HepG2 (cell line): Measurements from ENCODE around the gene TTLL1. TPM values are rescaled to one million over a fixed set of nuclear protein-coding genes. Genes with fewer than 3 reads are reported as not detected.

ENCODE experiments used
- ATAC-seq: fragments of 200-7000 bp; cut with Tn5 transposase; 3 replicates; pipeline ENCODE4 v1.9.1; 2020; ENCODE audit warnings: mild to moderate bottlenecking, moderate library complexity
- BruUV-seq: library from RNA; stranded (reverse); fragments of 400-500 nt; replicated peaks from 2 replicates; lab custom pipeline; 2021; lab: Mats Ljungman, UMichigan
- CTCF ChIA-PET: fragments of 300-600 bp; formaldehyde crosslinking; extraction: SDS; loops from one replicate; lab custom pipeline; 2021; ENCODE audit warnings: low total read pairs, inconsistent platforms, low intra/inter-chr PET ratio; lab: Yijun Ruan, JAX
- POLR2A ChIA-PET: fragments of 350-600 bp; sonication (Branson Sonifier 250); formaldehyde crosslinking; loops from one replicate; lab custom pipeline; 2020; ENCODE audit warnings: antibody characterized with exemption, inconsistent platforms; lab: Yijun Ruan, JAX
- DNase-seq: peaks from one replicate; pipeline ENCODE4 v3.0.0-alpha.2; 2015; ENCODE audit warnings: low spot score
- FAIRE-seq: peaks from 3 replicates; lab custom pipeline; 2011; peaks lifted over from hg19 to GRCh38; lab: Jason Lieb, UNC
- H2AFZ ChIP-seq: one replicate; pipeline ENCODE4 v1.6.1; 2011; ENCODE audit warnings: low read length, inconsistent platforms
- H3K27ac ChIP-seq: fragments of 300-600 bp; 3 replicates; pipeline ENCODE4 v1.8.0; 2011; ENCODE audit warnings: mixed run types, mild to moderate bottlenecking, mixed read lengths, low read length, inconsistent platforms; ENCODE audit not compliant: insufficient read depth; ENCODE audit errors: extremely low read length
- H3K27me3 ChIP-seq, 2 experiments: fragments of 200-600 bp in 1 of 2; 2 replicates in 1 of 2; 3 replicates in 1 of 2; pipeline versions ENCODE4 v1.6.0 to v1.8.0; 2011; ENCODE audit warnings: low read length in 2 of 2, mild to moderate bottlenecking in 2 of 2, moderate library complexity in 2 of 2, inconsistent platforms in 1 of 2; ENCODE audit not compliant: insufficient read depth in 2 of 2, control insufficient read depth in 1 of 2
- H3K36me3 ChIP-seq, 2 experiments: fragments of 200-600 bp in 1 of 2; replicated peaks in 1 of 2; 2 replicates in 1 of 2; 3 replicates in 1 of 2; pipeline versions ENCODE4 v1.5.1 to v1.8.0; 2011; ENCODE audit warnings: low read length in 2 of 2, inconsistent platforms in 1 of 2; ENCODE audit not compliant: insufficient read depth in 2 of 2, control insufficient read depth in 1 of 2
- H3K4me1 ChIP-seq: 2 replicates; pipeline ENCODE4 v1.5.1; 2012; ENCODE audit warnings: low read length, inconsistent platforms; ENCODE audit not compliant: insufficient read depth
- H3K4me2 ChIP-seq: 2 replicates; pipeline ENCODE4 v1.6.0; 2011; ENCODE audit warnings: low read depth, low read length, inconsistent platforms
- H3K4me3 ChIP-seq, 3 experiments: fragments of 200-600 bp in 1 of 3; sonication (generic), shearing (Covaris generic) in 1 of 3; replicated peaks in 1 of 3; 2 replicates each; pipeline ENCODE4 v1.5.1; 2011 to 2016; ENCODE audit warnings: low read length in 3 of 3, inconsistent platforms in 2 of 3, low read depth in 2 of 3, mild to moderate bottlenecking in 2 of 3, control low read depth in 1 of 3, mixed read lengths in 1 of 3; ENCODE audit not compliant: insufficient read depth in 1 of 3
- H3K79me2 ChIP-seq: one replicate; pipeline ENCODE4 v1.6.1; 2011; ENCODE audit warnings: low read length, inconsistent platforms; ENCODE audit not compliant: insufficient read depth
- H3K9ac ChIP-seq: 2 replicates; pipeline ENCODE4 v1.6.0; 2011; ENCODE audit warnings: mild to moderate bottlenecking, low read depth, low read length, inconsistent platforms; ENCODE audit not compliant: insufficient read depth
- H3K9me3 ChIP-seq: 2 replicates; pipeline ENCODE4 v1.5.1; 2012; ENCODE audit warnings: mild to moderate bottlenecking, low read length
- H4K20me1 ChIP-seq: 2 replicates; pipeline ENCODE4 v1.6.0; 2011; ENCODE audit warnings: inconsistent platforms, mild to moderate bottlenecking, low read length, moderate library complexity; ENCODE audit not compliant: insufficient read depth
- ARNT ChIP-seq: fragments of 450-650 bp; IDR thresholded peaks from 2 replicates; pipeline ENCODE4 v1.6.1; 2017
- ATRX ChIP-seq: sonication (generic); formaldehyde crosslinking; IDR thresholded peaks from 2 replicates; pipeline ENCODE4 v1.4.0; 2020; ENCODE audit warnings: missing genetic modification reagents, borderline replicate concordance
- FOXC1 ChIP-seq: sonication (generic); formaldehyde crosslinking; IDR thresholded peaks from 2 replicates; pipeline ENCODE4 v1.8.0; 2022; ENCODE audit warnings: mild to moderate bottlenecking, missing genetic modification reagents, borderline replicate concordance
- JUN ChIP-seq: sonication (generic); formaldehyde crosslinking; IDR thresholded peaks from 2 replicates; pipeline ENCODE4 v1.4.0; 2020; ENCODE audit warnings: mild to moderate bottlenecking, missing genetic modification reagents
- MAFF ChIP-seq: IDR thresholded peaks from 2 replicates; pipeline ENCODE4 v1.6.1; 2011; ENCODE audit warnings: low read depth, low read length, improper control_type of control experiment
- RAD21 ChIP-seq: fragments of 450-650 bp; formaldehyde crosslinking; IDR thresholded peaks from 2 replicates; pipeline ENCODE4 v1.5.0; 2020; ENCODE audit warnings: mild to moderate bottlenecking
- SNAPC5 ChIP-seq: sonication (generic); formaldehyde crosslinking; IDR thresholded peaks from 2 replicates; pipeline ENCODE4 v1.8.1; 2023; ENCODE audit warnings: mild to moderate bottlenecking, missing genetic modification reagents, borderline replicate concordance
- SRSF4 ChIP-seq: fragments of 200-400 bp; formaldehyde crosslinking; IDR thresholded peaks from one replicate; pipeline ENCODE4 v1.6.1; 2018; ENCODE audit warnings: mild to moderate bottlenecking, low read depth, low read length, moderate library complexity; ENCODE audit not compliant: poor library complexity, severe bottlenecking
- TFAP4 ChIP-seq: sonication (generic); IDR thresholded peaks from 2 replicates; pipeline ENCODE4 v1.6.1; 2016; ENCODE audit warnings: low read depth, borderline replicate concordance
- ZNF12 ChIP-seq: sonication (generic); formaldehyde crosslinking; IDR thresholded peaks from 2 replicates; pipeline ENCODE4 v1.5.0; 2020; ENCODE audit warnings: missing genetic modification reagents
- ZNF124 ChIP-seq: sonication (generic); formaldehyde crosslinking; IDR thresholded peaks from 2 replicates; pipeline ENCODE4 v1.4.0; 2020; ENCODE audit warnings: missing genetic modification reagents
- ZNF24 ChIP-seq: fragments of 450-650 bp; IDR thresholded peaks from 2 replicates; pipeline ENCODE4 v1.6.1; 2017; ENCODE audit warnings: antibody characterized with exemption, mild to moderate bottlenecking
- WGBS: methylation state at CpG from one replicate; pipeline ENCODE4 v1.1.6; 2017; ENCODE audit warnings: low lambda C conversion rate; 5-methylcytosine and 5-hydroxymethylcytosine counted together
- in situ Hi-C: cut with HindIII; loops from 2 replicates; pipeline ENCODE4 v1.10.0; 2017; ENCODE audit warnings: low pct_unique_long_range_greater_than_20kb; ENCODE audit not compliant: extremely low pct_ligation_motif_present
- intact Hi-C: fragments of 100-400 bp; cut with micrococcal nuclease; formaldehyde crosslinking; loops from one replicate; pipeline ENCODE4 v1.10.0; 2022; ENCODE audit not compliant: unreplicated experiment
- polyA plus RNA-seq, 8 experiments: library from polyadenylated mRNA; depleted of rRNA in 3 of 8; stranded (reverse) in 7 of 8; unstranded in 1 of 8; fragments of >200 nt; fragmentation: Illumina TruSeq in 4 of 8; extraction: Trizol in 4 of 8; gene quantifications; 2 replicates each; pipeline versions ENCODE4 v1.2.1 to v1.2.3, GENCODE V29; 2011 to 2016; ENCODE audit warnings: low read depth in 4 of 8, missing spikeins in 1 of 8, mixed read lengths in 1 of 8; ENCODE audit not compliant: insufficient read depth in 1 of 8
- total RNA-seq, 5 experiments: library from RNA; depleted of rRNA; stranded (reverse); fragments of >200 nt; fragmentation: Illumina TruSeq; extraction: Trizol; gene quantifications; 2 replicates each; pipeline ENCODE4 v1.2.3, GENCODE V29; 2016; ENCODE audit warnings: low read depth in 1 of 5
- TF ChIP-seq, protein P1 (sequence below), 2 experiments: IDR thresholded peaks; 2 replicates each; pipeline ENCODE4 v1.6.1; 2011 to 2012; ENCODE audit warnings: low read length in 2 of 2, borderline replicate concordance in 1 of 2, low read depth in 1 of 2, mild to moderate bottlenecking in 1 of 2, moderate library complexity in 1 of 2
- TF ChIP-seq, protein P2 (sequence below): sonication (generic); formaldehyde crosslinking; IDR thresholded peaks from 2 replicates; pipeline ENCODE4 v1.5.1; 2020; ENCODE audit warnings: missing genetic modification reagents, mild to moderate bottlenecking, borderline replicate concordance

Gene TTLL1
- total and polyA plus RNA-seq, 2 of the 13 experiments (the other 11 are each of a cell fraction or from before 2014, with no cell fraction given), result 1.6 to 5.3 TPM

GRCh38 chr22:43134553-43134952, 45.4 kb upstream of the TTLL1 start:
- 100% methylated on average over 1 of the region's 4 CpGs for WGBS
- no peaks in the 10 kb centered on the region for H3K4me1 ChIP-seq
- POLR2A ChIA-PET, result no interaction called here

DNA sequence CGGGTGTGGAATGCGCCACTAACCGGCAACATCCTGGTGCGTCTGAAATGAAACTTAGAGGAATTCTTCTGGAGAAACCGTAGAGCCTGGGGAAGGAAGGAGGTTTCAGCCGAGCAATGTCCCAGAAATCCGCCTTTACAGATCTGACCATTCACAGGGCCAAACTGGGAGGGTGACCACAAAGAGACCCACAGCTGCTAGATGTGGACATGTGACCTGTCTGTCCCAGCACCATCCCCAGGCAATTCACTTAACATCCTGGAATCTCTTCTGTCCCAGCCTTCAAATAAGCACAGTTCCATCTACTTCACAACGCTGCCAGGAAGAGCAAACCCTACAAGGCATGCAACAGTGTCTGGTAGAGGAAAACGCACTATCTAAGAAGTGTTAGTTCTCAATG, 44.2 kb upstream of the TTLL1 start:
- Histone ChIP-seq H3K27ac (no peak overlapping the region), H3K9ac (no peak overlapping the region), H3K4me3 (no peak overlapping the region), H3K4me1 (no peaks in the 10 kb centered on the region), H3K27me3 (no peaks in the 10 kb centered on the region), H2AFZ (no peak overlapping the region), H3K79me2 (no peaks in the 10 kb centered on the region), H3K36me3 (peaks cover 19 to 56% of the 10 kb centered on the region in 2 experiments), H3K9me3 (no peaks in the 10 kb centered on the region), H3K4me2 (no peak overlapping the region), H4K20me1 (0 out of 2 replicates have a peak, but pooled peaks cover 2% of the 10 kb centered on the region)
- ChIA-PET CTCF (no interaction called here), POLR2A (no interaction called here)
- BruUV-seq, result no TSS peak
- ATAC-seq (no peak), FAIRE-seq (no peak), DNase-seq (no peak)
- WGBS, result 87% methylated on average over 9 of the region's 9 CpGs
- in situ Hi-C loops, result no loop called here
- intact Hi-C loops, result no loop called here
- TF ChIP-seq, protein P1, sequence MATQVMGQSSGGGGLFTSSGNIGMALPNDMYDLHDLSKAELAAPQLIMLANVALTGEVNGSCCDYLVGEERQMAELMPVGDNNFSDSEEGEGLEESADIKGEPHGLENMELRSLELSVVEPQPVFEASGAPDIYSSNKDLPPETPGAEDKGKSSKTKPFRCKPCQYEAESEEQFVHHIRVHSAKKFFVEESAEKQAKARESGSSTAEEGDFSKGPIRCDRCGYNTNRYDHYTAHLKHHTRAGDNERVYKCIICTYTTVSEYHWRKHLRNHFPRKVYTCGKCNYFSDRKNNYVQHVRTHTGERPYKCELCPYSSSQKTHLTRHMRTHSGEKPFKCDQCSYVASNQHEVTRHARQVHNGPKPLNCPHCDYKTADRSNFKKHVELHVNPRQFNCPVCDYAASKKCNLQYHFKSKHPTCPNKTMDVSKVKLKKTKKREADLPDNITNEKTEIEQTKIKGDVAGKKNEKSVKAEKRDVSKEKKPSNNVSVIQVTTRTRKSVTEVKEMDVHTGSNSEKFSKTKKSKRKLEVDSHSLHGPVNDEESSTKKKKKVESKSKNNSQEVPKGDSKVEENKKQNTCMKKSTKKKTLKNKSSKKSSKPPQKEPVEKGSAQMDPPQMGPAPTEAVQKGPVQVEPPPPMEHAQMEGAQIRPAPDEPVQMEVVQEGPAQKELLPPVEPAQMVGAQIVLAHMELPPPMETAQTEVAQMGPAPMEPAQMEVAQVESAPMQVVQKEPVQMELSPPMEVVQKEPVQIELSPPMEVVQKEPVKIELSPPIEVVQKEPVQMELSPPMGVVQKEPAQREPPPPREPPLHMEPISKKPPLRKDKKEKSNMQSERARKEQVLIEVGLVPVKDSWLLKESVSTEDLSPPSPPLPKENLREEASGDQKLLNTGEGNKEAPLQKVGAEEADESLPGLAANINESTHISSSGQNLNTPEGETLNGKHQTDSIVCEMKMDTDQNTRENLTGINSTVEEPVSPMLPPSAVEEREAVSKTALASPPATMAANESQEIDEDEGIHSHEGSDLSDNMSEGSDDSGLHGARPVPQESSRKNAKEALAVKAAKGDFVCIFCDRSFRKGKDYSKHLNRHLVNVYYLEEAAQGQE (IDR thresholded peaks at IDR 0.05; ENCODE audit: borderline replicate concordance in 1 of 2, low read depth in 1 of 2, low read length in 2 of 2), result no peak
- TF ChIP-seq RAD21 (CRISPR knock-in tag), result no peak
- TF ChIP-seq SNAPC5, result no peak
- TF ChIP-seq FOXC1 (CRISPR knock-in tag), result no peak
- no peak for TF ChIP-seq ARNT
- no peak for TF ChIP-seq ZNF124 (CRISPR knock-in tag)
- TF ChIP-seq SRSF4, result no peak
- no peak for TF ChIP-seq MAFF
- TF ChIP-seq JUN (CRISPR knock-in tag), result no peak

More at GRCh38 chr22:43134553-43134952, 45.4 kb upstream of the TTLL1 start:
- Histone ChIP-seq H3K27ac (no peak overlapping the region), H3K4me3 (no peak overlapping the region), H3K27me3 (no peaks in the 10 kb centered on the region), H2AFZ (no peak overlapping the region), H3K9me3 (no peaks in the 10 kb centered on the region), H3K9ac (no peak overlapping the region), H3K4me2 (no peak overlapping the region), H4K20me1 (0 out of 2 replicates have a peak, but pooled peaks cover 2% of the 10 kb centered on the region), H3K79me2 (no peaks in the 10 kb centered on the region), H3K36me3 (peaks cover 23 to 66% of the 10 kb centered on the region in 2 experiments)
- in situ Hi-C loops (no loop called here), intact Hi-C loops (no loop called here)
- no TSS peak for BruUV-seq
- ATAC-seq (no peak), FAIRE-seq (no peak), DNase-seq (no peak)
- CTCF ChIA-PET, result no interaction called here
- no peak for TF ChIP-seq ZNF24
- TF ChIP-seq ATRX (CRISPR knock-in tag), result no peak
- peak; percentile 97 for TF ChIP-seq ZNF12
- TF ChIP-seq TFAP4, result no peak
- TF ChIP-seq, protein P2, sequence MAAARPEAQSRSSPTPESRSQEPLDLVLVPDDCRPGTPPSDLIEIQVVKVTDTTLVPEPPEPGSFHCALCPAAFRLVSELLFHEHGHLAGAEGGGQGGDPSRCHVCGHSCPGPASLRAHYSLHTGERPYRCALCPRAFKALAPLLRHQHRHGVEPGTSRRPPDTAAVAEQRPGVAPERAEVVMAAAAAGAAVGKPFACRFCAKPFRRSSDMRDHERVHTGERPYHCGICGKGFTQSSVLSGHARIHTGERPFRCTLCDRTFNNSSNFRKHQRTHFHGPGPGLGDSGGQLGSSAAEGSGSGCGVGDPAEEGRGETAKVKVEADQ (CRISPR knock-in tag), result no peak
